Esophagus muscularis mucosa (tissue), 4 donors: ENCODE results near the gene REEP6. TPM values are rescaled to one million over a fixed set of nuclear protein-coding genes. Genes with fewer than 3 reads are reported as not detected.

ENCODE experiments used
- DNase-seq: peaks from one replicate; pipeline ENCODE4 v3.0.0-alpha.2; 2017; ENCODE audit errors: extremely low spot score
- H3K27ac ChIP-seq, 4 donors: fragments of 200-600 bp; sonication (generic); replicated peaks in 1 of 4; 1 replicate in 3 of 4; 2 replicates in 1 of 4; pipeline ENCODE4 v1.5.1; 2016 to 2019; ENCODE audit warnings: mild to moderate bottlenecking in 1 of 4
- H3K27me3 ChIP-seq, 4 donors: fragments of 200-600 bp; sonication (generic); one replicate each; pipeline versions ENCODE4 v1.5.1 to v1.6.0; 2016 to 2019
- H3K36me3 ChIP-seq, 4 donors: fragments of 200-600 bp; sonication (generic); one replicate each; pipeline ENCODE4 v1.5.1; 2016 to 2019
- H3K4me1 ChIP-seq, 4 donors: fragments of 200-600 bp; sonication (generic); one replicate each; pipeline ENCODE4 v1.5.1; 2016 to 2019
- H3K4me3 ChIP-seq, 4 donors: fragments of 200-600 bp; sonication (generic); 1 replicate in 2 of 4; 2 replicates in 2 of 4; pipeline ENCODE4 v1.5.1; 2016 to 2019; ENCODE audit warnings: mild to moderate bottlenecking in 4 of 4, moderate library complexity in 1 of 4
- H3K9me3 ChIP-seq, 4 donors: fragments of 200-600 bp; sonication (generic); 1 replicate in 3 of 4; 2 replicates in 1 of 4; pipeline ENCODE4 v1.5.1; 2016 to 2019
- EP300 ChIP-seq: sonication (generic); formaldehyde crosslinking; IDR thresholded peaks from one replicate; pipeline ENCODE4 v1.6.1; 2017; ENCODE audit warnings: antibody characterized with exemption
- POLR2A ChIP-seq: fragments of 450-650 bp; IDR thresholded peaks from one replicate; pipeline ENCODE4 v1.6.1; 2017; ENCODE audit warnings: antibody characterized with exemption, moderate library complexity, mild to moderate bottlenecking, low read depth
- POLR2AphosphoS5 ChIP-seq, 2 donors: sonication (generic); formaldehyde crosslinking; IDR thresholded peaks; one replicate each; pipeline ENCODE4 v1.6.1; 2017; ENCODE audit warnings: antibody characterized with exemption in 2 of 2
- WGBS: methylation state at CpG from one replicate; pipeline ENCODE4 v1.1.5; 2018; 5-methylcytosine and 5-hydroxymethylcytosine counted together
- intact Hi-C: fragments of 100-400 bp; cut with DNase I; formaldehyde crosslinking; loops from one replicate; pipeline ENCODE4 v1.15.1; 2023
- total RNA-seq, 4 donors: library from RNA; depleted of rRNA; stranded (reverse); fragments of >200 nt; gene quantifications; one replicate each; pipeline versions ENCODE4 v1.1.0 to v1.2.1, GENCODE V29; 2016
- TF ChIP-seq, protein P1 (sequence below), 3 experiments: fragments of 200-600 bp in 2 of 3; fragments of 450-650 bp in 1 of 3; sonication (generic) in 2 of 3; IDR thresholded peaks; one replicate each; pipeline ENCODE4 v1.5.1; 2017 to 2019; ENCODE audit warnings: antibody characterized with exemption in 3 of 3, mild to moderate bottlenecking in 2 of 3, moderate library complexity in 1 of 3

The REEP6 gene
- total RNA-seq, 4 donors from 2014 or later = 0.23 to 2.3 (median 0.99) TPM; not detected in 1

DNA sequence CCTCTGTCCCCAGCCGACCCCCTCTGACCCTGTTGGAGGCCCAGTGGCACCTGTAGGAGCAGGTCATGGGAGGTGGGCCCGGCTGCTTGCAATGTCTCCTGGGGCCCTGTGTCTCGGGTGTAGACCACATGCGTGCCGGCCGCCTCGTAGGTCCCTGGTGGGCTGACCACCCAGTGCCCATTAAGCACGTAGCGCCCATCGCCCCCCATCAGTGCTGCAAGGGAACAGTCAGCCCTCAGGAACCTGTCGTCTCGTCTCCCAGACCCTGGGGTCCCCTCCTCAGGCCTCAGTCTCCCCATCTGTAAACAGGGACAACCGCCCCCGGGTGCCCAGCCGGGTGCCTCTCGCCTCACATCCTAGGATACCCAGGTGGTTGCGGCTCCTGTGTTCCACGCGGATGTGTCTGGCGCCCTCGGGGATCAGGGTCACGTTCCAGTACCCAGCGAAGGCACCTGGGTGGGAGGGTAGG is 16.2 kb downstream of the REEP6 start:
- Histone ChIP-seq H3K36me3 (peaks cover 0 to 7% (median 3%) of the 10 kb centered on the region in 4 donors), H3K27me3 (peaks cover 4 to 76% (median 24%) of the 10 kb centered on the region in 4 donors), H3K4me3 (peak overlapping the region; percentile 49 to 60 (median 50)), H3K4me1 (peaks cover 18 to 51% (median 36%) of the 10 kb centered on the region in 4 donors), H3K27ac (peak overlapping the region; percentile 78 to 88 (median 82)), H3K9me3 (peaks cover 0 to 4% (median 0%) of the 10 kb centered on the region in 4 donors)
- intact Hi-C loops = no loop called here
- no peak for DNase-seq
- WGBS = 60% methylated on average over 16 of the region's 23 CpGs
- no peak for TF ChIP-seq POLR2AphosphoS5 (IDR thresholded peaks at IDR 0.05)
- TF ChIP-seq, protein P1, sequence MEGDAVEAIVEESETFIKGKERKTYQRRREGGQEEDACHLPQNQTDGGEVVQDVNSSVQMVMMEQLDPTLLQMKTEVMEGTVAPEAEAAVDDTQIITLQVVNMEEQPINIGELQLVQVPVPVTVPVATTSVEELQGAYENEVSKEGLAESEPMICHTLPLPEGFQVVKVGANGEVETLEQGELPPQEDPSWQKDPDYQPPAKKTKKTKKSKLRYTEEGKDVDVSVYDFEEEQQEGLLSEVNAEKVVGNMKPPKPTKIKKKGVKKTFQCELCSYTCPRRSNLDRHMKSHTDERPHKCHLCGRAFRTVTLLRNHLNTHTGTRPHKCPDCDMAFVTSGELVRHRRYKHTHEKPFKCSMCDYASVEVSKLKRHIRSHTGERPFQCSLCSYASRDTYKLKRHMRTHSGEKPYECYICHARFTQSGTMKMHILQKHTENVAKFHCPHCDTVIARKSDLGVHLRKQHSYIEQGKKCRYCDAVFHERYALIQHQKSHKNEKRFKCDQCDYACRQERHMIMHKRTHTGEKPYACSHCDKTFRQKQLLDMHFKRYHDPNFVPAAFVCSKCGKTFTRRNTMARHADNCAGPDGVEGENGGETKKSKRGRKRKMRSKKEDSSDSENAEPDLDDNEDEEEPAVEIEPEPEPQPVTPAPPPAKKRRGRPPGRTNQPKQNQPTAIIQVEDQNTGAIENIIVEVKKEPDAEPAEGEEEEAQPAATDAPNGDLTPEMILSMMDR (IDR thresholded peaks at IDR 0.05) = no peak
- no peak for TF ChIP-seq EP300
- no peak for TF ChIP-seq POLR2A

DNA sequence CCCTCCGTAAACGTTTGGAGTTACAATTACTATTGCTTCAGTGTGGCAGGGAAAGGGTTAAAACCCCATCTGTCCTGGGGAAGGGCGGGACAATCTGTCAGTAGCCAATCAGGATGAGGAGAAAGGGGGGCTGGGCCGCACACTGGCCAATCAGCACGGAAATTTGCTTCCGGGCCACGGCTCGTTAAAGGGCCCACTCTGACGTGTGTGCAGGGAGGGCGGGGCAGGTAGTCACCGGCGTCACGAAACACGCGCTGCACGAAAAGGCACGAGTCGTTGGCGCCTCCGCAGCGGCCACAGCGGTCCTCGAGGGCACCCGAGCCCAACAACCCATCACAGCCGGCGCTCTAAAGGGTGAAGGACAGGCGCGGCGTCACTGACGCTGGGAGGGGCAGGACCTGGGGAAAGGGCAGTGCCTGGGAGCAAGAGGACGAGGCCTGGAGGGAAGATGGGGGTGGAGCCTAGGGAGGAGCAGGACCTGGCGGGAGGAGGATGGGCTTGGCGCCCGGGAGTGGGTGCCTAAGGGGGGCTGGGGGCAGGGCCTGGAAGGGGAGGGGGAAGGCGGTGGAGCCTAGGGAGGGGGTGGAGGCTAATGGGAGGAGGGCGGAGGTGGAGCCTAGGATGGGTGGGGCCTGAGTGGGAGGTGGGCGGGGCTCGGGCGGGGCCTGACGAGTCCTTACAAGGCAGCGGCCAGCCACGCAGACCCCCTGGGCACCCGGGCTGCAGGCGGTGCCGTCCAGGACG is 17.0 kb downstream of the REEP6 start:
- H3K4me1 ChIP-seq = peaks cover 18 to 56% (median 42%) of the 10 kb centered on the region in 4 donors

DNA sequence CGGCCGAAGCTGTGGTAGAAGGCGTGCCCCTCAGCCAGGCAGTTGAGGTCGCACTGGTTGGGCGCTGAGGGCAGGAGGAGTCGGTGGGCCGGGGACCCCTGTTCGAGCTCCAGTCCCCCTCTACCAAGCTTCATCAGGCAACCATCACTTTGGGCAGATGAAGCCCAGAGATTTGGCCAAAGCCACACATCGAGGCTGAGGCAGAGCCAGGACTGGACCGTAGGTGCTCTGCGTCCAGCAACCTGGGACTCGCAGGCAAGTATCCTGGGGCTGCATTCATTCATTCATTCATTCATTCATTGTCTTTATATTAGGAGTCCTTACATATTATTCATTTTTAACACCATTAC is 17.5 kb downstream of the REEP6 start:
- Histone ChIP-seq H3K9me3 (peaks cover 0 to 4% (median 0%) of the 10 kb centered on the region in 4 donors), H3K4me1 (peaks cover 15 to 56% (median 42%) of the 10 kb centered on the region in 4 donors), H3K27ac (peak overlapping the region; percentile 78 to 88 (median 82)), H3K27me3 (peaks cover 3 to 76% (median 19%) of the 10 kb centered on the region in 4 donors), H3K4me3 (peak overlapping the region; percentile 49 to 60 (median 50)), H3K36me3 (peaks cover 0 to 7% (median 3%) of the 10 kb centered on the region in 4 donors)
- 18% methylated on average over 10 of the region's 12 CpGs for WGBS
- DNase-seq = no peak
- TF ChIP-seq, protein P1 (IDR thresholded peaks at IDR 0.05) = no peak
- TF ChIP-seq POLR2A (no peak), EP300 (no peak), POLR2AphosphoS5 (IDR thresholded peaks at IDR 0.05) (no peak)
- intact Hi-C loops = no loop called here

More for the DNA sequence above, 17.0 kb downstream of the REEP6 start:
- peaks cover 0 to 4% (median 0%) of the 10 kb centered on the region in 4 donors for H3K9me3 ChIP-seq
- peaks cover 4 to 76% (median 21%) of the 10 kb centered on the region in 4 donors for H3K27me3 ChIP-seq
- H3K27ac ChIP-seq = peak overlapping the region; percentile 78 to 88 (median 82)
- TF ChIP-seq, protein P1 (IDR thresholded peaks at IDR 0.05) = peak in 1 of 3 experiments; percentile 17
- TF ChIP-seq POLR2AphosphoS5 (IDR thresholded peaks at IDR 0.05) (peak; percentile 68 to 80), POLR2A (no peak), EP300 (no peak)
- peaks cover 0 to 7% (median 3%) of the 10 kb centered on the region in 4 donors for H3K36me3 ChIP-seq
- intact Hi-C loops = no loop called here
- peak overlapping the region; percentile 49 to 60 (median 50) for H3K4me3 ChIP-seq
- WGBS = 2% methylated on average over 22 of the region's 46 CpGs
- peak; percentile 98 for DNase-seq

DNA sequence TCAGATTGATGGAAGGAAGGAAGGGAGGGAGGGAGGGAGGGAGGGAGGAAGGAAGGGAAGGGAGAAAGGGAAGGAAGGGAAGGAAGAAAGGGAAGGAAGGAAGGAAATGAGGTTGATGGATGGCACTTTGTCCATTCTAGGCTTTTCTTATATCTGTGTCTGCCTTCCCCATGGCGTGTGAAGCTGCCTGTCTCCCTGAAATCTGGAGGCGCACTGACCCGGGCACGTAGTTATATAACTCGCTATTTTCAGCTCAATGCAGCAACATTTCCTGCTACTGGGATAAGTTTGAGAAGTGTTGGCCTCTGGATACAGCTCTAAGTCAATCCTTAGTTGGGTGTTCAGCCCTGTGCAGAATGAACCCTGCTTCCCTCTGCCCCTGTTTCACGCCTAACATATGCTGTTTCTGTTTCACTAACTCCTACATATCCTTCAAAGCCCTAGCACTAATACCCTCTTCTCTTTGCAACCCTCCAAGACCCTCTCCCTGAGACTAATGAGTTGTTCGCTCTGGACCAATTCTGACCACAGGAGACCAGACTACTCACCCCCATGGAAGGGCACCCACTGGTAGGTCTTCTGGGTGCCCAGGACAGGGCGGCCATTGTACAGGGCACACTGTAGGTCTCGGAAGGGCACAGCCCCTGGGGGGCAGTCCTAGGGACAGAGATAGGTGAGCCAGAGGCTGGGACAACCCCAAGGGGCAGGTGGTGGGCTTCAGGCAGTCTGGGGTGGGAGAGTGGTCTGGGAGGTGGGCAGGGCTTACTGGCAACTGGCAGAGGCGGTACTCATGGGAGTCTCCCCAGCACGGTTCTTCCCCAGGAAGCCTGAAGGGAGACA is 18.8 kb downstream of the REEP6 start:
- WGBS = 51% methylated on average over 11 of the region's 11 CpGs
- Histone ChIP-seq H3K36me3 (peaks cover 0 to 7% (median 3%) of the 10 kb centered on the region in 4 donors), H3K9me3 (peaks cover 0 to 4% (median 0%) of the 10 kb centered on the region in 4 donors), H3K27ac (peak overlapping the region in 2 of 4 donors; percentile 40 to 58), H3K27me3 (peaks cover 0 to 75% (median 15%) of the 10 kb centered on the region in 4 donors), H3K4me1 (peaks cover 16 to 56% (median 43%) of the 10 kb centered on the region in 4 donors), H3K4me3 (no peak overlapping the region)
- DNase-seq = no peak
- intact Hi-C loops = loop anchor here (10.0 kb wide), 1 partner anchor 65 kb away; no protein-coding TSS in a partner anchor
- TF ChIP-seq, protein P1 (IDR thresholded peaks at IDR 0.05) = no peak
- TF ChIP-seq POLR2AphosphoS5 (IDR thresholded peaks at IDR 0.05) (no peak), POLR2A (no peak), EP300 (no peak)
